ENCODE data around the gene CRTAC1. TPM values are rescaled to one million over a fixed set of nuclear protein-coding genes. Genes with fewer than 3 reads are reported as not detected.

CRTAC1 gene, protein sequence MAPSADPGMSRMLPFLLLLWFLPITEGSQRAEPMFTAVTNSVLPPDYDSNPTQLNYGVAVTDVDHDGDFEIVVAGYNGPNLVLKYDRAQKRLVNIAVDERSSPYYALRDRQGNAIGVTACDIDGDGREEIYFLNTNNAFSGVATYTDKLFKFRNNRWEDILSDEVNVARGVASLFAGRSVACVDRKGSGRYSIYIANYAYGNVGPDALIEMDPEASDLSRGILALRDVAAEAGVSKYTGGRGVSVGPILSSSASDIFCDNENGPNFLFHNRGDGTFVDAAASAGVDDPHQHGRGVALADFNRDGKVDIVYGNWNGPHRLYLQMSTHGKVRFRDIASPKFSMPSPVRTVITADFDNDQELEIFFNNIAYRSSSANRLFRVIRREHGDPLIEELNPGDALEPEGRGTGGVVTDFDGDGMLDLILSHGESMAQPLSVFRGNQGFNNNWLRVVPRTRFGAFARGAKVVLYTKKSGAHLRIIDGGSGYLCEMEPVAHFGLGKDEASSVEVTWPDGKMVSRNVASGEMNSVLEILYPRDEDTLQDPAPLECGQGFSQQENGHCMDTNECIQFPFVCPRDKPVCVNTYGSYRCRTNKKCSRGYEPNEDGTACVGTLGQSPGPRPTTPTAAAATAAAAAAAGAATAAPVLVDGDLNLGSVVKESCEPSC
- not detected for total RNA-seq
- 0 reads per million in 2 donors for total RNA-seq

DNA sequence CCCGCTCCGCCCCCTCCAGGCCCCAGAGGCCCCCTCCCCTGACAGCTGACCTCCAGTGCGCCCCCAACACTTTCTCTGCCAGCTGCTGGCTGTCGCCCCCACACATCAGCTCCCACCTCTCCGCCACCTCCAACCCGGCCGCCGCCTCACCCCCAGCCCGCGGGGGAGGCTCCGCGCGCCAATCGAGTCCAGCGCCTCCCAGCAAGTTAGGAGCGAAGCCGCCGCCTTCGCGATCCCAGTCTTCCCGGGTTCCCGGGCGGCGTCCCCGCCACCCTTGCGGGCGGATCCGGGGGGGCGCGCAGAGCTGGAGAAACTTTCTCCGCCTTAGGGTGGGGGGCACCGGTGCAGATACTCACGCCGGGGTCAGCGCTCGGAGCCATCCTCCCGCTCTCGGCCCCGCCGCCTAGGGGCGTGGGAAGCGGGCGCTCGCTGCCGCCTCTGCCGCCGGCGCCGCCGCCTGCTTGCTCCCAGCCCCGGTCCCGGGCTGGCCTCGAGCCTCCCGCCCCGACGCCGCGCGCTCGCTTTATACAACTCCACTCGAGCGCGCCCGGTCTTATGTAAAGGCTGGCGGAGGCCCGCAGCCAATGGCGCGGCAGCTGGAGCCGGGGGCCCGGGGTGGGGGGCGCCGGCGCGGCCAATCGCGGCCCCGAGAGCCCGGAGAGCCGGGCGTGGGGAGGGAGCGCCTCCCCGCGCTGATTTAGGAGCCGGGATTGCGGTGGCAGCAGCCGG lies at the start of gene CRTAC1:
Gene CRTAC1, minus strand, starts transcription at position 529 of the 729 bp plus-strand sequence. Its CDS starts 149 bp downstream, at position 380.
- Mint-ChIP-seq H3K4me1 (peaks cover 9% of the 10 kb centered on the region), H3K27me3 (peaks cover 82% of the 10 kb centered on the region), H3K4me3 (peak within 1 kb of the TSS; percentile 47), H3K36me3 (ENCODE audit: low read depth) (no peaks in the 10 kb centered on the region), H3K27ac (no peak within 1 kb of the TSS)
- no peak for ATAC-seq
- no peak for DNase-seq
- H3K9me3 ChIP-seq (ENCODE audit: control insufficient read depth, low read length, poor library complexity, severe bottlenecking) = peaks cover 3% of the 10 kb centered on the region

DNA sequence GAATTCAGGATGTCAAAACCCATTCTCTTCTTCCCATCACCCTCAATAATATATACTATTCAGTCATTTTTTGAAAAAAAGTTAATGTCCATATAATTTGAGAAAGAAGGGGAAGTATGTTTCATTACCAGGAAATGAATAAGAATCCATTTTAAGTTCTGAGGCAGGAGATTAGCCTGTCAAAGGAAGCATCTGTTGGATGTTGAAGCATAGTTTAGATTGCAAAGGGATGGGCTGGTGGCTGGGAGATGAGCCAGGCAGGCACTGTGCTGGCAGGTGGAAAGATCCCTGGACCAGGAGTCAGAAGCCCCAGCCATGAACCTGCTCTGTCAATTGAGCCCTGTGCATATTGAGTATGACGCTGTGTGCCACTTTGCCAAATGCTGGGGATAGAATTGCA lies 48.4 kb upstream of the CRTAC1 start:
- Mint-ChIP-seq H3K4me1 (no peaks in the 10 kb centered on the region), H3K27me3 (peaks cover 36% of the 10 kb centered on the region), H3K4me3 (no peak overlapping the region), H3K36me3 (ENCODE audit: low read depth) (no peaks in the 10 kb centered on the region), H3K27ac (no peak overlapping the region)
- DNase-seq = no peak
- no peaks in the 10 kb centered on the region for H3K9me3 ChIP-seq (ENCODE audit: control insufficient read depth, low read length, poor library complexity, severe bottlenecking)
- ATAC-seq = no peak

DNA sequence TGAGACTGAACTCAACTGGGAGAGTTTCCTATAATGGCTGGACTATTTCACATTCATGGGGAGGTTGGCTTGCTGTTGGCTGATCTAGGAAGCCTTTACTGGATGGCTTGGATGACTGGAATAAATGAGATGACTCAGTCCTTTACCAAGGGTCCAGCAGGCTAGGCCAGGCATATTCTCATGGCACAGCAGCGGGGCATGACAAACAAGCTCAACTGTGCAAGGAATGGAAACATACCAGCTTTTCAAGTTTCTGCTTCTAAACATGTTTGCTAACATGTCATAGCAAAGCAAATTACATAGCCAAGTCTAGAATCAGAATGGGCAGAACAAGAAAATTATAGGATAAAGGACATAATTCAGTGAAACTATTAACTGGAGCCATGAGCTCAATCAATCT lies 46.8 kb upstream of the CRTAC1 start:
- ATAC-seq (no peak), DNase-seq (no peak)
- Mint-ChIP-seq H3K4me1 (no peaks in the 10 kb centered on the region), H3K27ac (no peak overlapping the region), H3K4me3 (no peak overlapping the region), H3K36me3 (ENCODE audit: low read depth) (no peaks in the 10 kb centered on the region), H3K27me3 (peaks cover 27% of the 10 kb centered on the region)
- H3K9me3 ChIP-seq (ENCODE audit: control insufficient read depth, low read length, poor library complexity, severe bottlenecking) = no peaks in the 10 kb centered on the region

DNA sequence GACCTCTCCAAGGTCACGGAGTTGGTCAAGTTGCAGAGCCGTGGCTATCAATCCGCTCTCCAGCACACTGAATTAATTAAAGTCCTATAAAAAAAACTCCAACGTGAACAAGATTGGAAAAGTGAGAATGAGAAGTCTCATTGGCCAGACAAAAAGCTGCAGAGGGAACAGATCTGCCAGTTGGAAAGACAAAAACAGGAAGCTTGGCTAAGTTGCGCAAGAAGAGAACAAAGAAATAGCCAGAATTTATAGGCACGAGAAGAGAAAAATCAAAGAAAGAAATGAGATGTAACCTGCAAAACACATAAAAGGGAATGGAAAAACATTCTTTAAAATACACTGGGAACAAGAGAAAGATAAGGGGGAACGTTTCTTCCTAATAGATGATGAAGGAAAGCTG lies 45.7 kb upstream of the CRTAC1 start:
- Mint-ChIP-seq H3K27ac (no peak overlapping the region), H3K27me3 (peaks cover 21% of the 10 kb centered on the region), H3K4me1 (no peaks in the 10 kb centered on the region), H3K4me3 (no peak overlapping the region), H3K36me3 (ENCODE audit: low read depth) (no peaks in the 10 kb centered on the region)
- H3K9me3 ChIP-seq (ENCODE audit: control insufficient read depth, low read length, poor library complexity, severe bottlenecking) = no peaks in the 10 kb centered on the region
- ATAC-seq (no peak), DNase-seq (no peak)

DNA sequence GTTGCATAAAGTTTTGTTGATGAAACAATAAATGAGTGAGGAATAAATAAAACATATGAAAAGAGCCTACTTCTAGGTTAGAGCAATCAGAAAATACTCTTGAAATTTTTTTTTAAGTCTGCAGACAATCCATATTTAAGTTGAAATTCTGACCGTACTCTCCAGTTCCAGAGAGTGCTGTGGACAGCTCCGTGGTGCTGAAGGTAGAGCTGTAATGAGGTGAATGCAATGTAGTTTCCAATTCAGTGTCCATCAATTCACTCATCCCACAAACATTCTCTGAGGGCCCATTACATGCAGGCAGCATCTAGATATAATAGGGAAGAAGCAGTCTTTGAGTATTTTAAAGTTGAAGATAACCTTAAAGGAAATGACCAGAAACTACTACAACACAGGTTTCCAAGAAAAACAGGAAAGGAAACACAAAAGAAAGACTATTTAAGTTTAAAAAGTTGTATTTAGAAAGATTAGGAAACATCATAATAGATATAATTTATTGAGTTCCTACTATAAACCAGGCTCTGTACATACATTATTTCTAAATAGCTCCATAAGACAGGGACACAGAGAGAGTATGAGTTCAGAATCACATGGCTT lies 44.0 kb upstream of the CRTAC1 start:
- H3K9me3 ChIP-seq (ENCODE audit: control insufficient read depth, low read length, poor library complexity, severe bottlenecking) = no peaks in the 10 kb centered on the region
- Mint-ChIP-seq H3K4me1 (no peaks in the 10 kb centered on the region), H3K27me3 (peaks cover 12% of the 10 kb centered on the region), H3K36me3 (ENCODE audit: low read depth) (no peaks in the 10 kb centered on the region), H3K27ac (no peak overlapping the region), H3K4me3 (no peak overlapping the region)
- DNase-seq (no peak), ATAC-seq (no peak)

DNA sequence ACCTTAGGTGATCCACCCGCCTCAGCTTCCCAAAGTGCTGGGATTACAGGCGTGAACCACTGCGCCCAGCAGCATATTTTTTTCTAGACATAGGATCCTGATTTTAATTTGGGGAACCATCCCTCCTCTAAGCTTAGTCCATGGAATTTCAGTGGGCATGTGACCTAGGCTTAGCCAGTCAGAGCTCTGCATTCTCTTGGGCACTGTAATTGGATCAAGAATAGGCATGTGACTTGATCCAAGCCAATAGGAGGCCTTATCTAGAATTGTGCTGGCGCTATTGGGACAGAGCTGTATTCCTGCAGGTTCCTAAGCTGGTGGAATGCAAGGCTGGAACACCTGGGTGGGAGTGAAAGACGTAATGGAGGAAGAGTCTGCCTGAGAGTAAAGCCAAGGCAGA lies 36.7 kb upstream of the CRTAC1 start:
- Mint-ChIP-seq H3K4me1 (no peaks in the 10 kb centered on the region), H3K27ac (no peak overlapping the region), H3K27me3 (peaks cover 44% of the 10 kb centered on the region), H3K36me3 (ENCODE audit: low read depth) (no peaks in the 10 kb centered on the region), H3K4me3 (no peak overlapping the region)
- DNase-seq (no peak), ATAC-seq (no peak)
- H3K9me3 ChIP-seq (ENCODE audit: control insufficient read depth, low read length, poor library complexity, severe bottlenecking) = no peaks in the 10 kb centered on the region

DNA sequence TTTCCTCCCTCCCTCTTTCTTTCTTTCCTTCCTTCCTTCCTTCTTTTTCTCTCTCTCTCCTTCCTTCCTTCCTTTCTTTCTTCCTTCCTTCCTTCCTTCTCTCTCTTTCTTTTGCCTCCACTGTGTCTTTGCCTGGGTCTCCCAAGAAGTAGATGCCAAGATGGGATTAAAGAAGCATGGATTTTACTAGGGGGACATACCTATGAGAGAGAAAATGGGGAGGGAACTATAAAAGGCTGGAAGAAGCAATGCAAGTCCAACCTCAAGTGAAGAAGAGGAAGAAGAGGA lies 33.3 kb upstream of the CRTAC1 start:
- ATAC-seq = no peak
- no peak overlapping the region for H3K4me3 Mint-ChIP-seq
- DNase-seq = no peak
- peaks cover 72% of the 10 kb centered on the region for H3K27me3 Mint-ChIP-seq
- no peaks in the 10 kb centered on the region for H3K9me3 ChIP-seq (ENCODE audit: control insufficient read depth, low read length, poor library complexity, severe bottlenecking)
- H3K27ac Mint-ChIP-seq = no peak overlapping the region
- no peaks in the 10 kb centered on the region for H3K4me1 Mint-ChIP-seq
- H3K36me3 Mint-ChIP-seq (ENCODE audit: low read depth) = no peaks in the 10 kb centered on the region

DNA sequence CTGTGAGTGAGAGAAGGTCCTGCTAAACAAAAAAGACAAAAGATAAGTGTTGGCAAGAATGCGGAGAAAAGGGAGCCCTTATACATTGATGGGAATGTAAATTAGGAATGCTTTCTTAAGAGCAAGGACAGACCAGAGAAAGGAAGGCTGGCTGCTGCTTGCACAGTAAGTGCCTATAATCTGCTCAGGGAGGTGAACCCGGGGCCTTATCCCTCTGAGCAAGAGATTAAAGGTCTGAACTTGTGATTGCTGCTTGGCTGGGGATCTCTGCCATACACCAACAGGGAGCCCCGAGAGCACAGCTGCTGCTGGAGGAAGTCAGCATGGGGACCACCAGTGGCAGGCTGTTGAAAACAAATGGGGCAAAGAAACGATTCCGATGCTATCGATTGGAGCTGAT lies 32.0 kb upstream of the CRTAC1 start:
- H3K9me3 ChIP-seq (ENCODE audit: control insufficient read depth, low read length, poor library complexity, severe bottlenecking) = peaks cover 1% of the 10 kb centered on the region
- DNase-seq (no peak), ATAC-seq (no peak)
- Mint-ChIP-seq H3K36me3 (ENCODE audit: low read depth) (no peaks in the 10 kb centered on the region), H3K4me3 (no peak overlapping the region), H3K27me3 (peaks cover 63% of the 10 kb centered on the region), H3K27ac (no peak overlapping the region), H3K4me1 (no peaks in the 10 kb centered on the region)

DNA sequence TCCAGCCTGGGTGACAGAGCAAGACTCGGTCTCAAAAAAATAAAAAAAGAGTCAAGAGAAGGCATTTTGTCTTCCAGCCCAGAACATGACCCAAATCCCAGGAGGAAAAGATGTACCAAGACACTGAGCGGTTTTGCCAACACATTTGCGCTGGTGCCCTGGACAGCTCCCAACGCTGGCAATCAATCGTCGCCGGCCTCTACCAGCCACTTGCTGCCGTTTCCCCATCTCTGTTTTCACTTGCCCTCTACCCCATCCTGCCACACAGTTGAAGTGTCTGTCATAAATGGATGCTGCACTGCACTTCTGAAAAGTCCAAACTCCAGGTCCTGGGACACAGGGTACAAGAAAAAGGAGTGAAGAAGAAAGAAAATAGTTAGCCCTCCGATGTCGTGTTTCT lies 29.7 kb upstream of the CRTAC1 start:
- no peaks in the 10 kb centered on the region for H3K36me3 Mint-ChIP-seq (ENCODE audit: low read depth)

DNA sequence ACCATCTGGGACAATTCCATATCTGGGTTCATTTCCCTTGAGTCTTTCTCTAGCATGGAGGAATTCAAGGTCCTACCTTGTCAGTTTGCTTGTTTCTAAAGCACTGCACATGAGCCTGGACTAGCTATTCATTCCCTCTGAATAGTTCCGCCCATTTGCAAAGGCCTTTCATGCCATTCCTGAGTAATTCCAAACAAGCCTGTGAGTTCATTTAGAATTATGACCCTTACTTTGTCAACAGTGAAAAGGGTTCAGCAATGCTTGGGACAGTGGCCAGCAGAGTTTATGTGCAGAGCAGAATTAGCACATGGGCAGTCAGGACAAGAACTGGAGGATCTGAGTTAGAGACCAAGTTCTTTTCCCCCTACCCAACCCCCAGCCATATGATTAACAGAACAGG lies 27.9 kb upstream of the CRTAC1 start:
- ATAC-seq (no peak), DNase-seq (no peak)
- Mint-ChIP-seq H3K4me1 (no peaks in the 10 kb centered on the region), H3K27me3 (peaks cover 49% of the 10 kb centered on the region), H3K27ac (no peak overlapping the region), H3K4me3 (no peak overlapping the region), H3K36me3 (ENCODE audit: low read depth) (no peaks in the 10 kb centered on the region)
- peaks cover 3% of the 10 kb centered on the region for H3K9me3 ChIP-seq (ENCODE audit: control insufficient read depth, low read length, poor library complexity, severe bottlenecking)

More for the DNA sequence above, 29.7 kb upstream of the CRTAC1 start:
- DNase-seq (no peak), ATAC-seq (no peak)
- H3K4me1 Mint-ChIP-seq = no peaks in the 10 kb centered on the region
- H3K9me3 ChIP-seq (ENCODE audit: control insufficient read depth, low read length, poor library complexity, severe bottlenecking) = peaks cover 3% of the 10 kb centered on the region
- H3K4me3 Mint-ChIP-seq = no peak overlapping the region
- H3K27me3 Mint-ChIP-seq = peaks cover 45% of the 10 kb centered on the region
- no peak overlapping the region for H3K27ac Mint-ChIP-seq

DNA sequence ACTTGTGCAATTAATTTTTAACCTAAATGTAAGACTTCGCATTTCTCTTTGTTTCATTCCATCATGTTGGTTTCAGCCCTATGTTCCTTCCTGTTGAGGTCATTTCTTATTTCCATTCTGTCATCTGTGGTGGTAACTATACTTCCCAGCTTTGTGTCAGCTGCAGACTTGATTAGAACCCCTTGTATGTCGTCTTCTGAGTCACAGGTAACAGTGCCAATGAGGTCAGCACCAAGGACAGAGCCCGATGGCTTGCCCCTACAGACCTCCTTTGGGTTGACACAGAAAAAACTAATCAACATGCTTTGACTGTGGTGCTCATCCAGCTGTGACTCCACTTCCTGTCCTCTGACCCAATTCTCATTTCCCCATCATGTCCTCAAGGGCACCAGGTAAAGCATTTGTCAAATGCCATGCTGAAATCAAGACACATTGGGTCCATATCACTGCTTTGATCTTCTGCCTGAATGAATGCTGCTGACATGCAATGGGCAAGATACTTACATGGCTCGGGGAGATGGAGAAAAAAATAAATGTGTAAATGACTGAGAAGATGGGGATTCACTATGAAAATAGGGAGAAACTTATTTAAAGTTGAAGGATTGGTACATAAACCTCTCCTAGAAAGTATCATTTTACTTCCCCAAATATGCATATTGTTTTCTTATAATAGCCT lies 25.6 kb upstream of the CRTAC1 start:
- H3K27me3 Mint-ChIP-seq = peaks cover 41% of the 10 kb centered on the region
- H3K4me1 Mint-ChIP-seq = no peaks in the 10 kb centered on the region

DNA sequence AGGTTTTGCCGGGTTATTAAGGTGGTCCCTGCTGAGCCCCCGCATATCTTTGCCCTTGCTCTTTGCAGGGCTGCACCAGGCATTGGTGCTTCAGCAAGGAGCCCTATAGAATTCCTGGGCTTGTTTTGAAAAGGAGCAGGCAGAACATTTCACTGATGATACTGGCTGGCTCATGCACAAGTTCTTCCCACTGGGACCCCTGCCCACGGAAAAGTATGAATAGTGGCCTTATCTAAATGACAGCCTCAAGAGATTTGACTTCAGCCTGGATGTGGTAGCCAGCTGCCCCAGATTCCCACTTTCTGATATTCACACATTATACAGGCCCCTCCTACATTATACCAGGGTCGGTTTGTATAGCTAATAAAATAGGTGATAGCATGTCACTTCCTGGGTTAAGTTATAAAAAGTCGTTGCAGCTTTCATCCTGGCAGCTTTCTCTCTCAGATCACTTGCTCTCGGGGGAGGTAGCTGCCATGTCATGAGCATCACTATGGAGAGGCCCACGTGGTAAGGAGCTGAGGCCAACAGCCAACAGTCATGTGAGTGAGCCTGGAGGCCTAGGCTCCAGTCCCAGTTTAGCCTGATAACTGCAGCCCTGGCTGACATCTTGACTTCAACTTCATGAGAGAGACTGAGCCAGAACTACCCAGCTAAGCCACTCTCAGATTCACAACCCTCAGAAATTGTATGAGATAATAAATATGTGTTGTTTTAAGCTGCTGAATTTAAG lies 16.8 kb upstream of the CRTAC1 start:
- H3K4me3 Mint-ChIP-seq = no peak overlapping the region
- DNase-seq (no peak), ATAC-seq (no peak)
- H3K9me3 ChIP-seq (ENCODE audit: control insufficient read depth, low read length, poor library complexity, severe bottlenecking) = no peaks in the 10 kb centered on the region
- no peak overlapping the region for H3K27ac Mint-ChIP-seq
- peaks cover 2% of the 10 kb centered on the region for H3K36me3 Mint-ChIP-seq (ENCODE audit: low read depth)
- peaks cover 51% of the 10 kb centered on the region for H3K27me3 Mint-ChIP-seq
- H3K4me1 Mint-ChIP-seq = peaks cover 4% of the 10 kb centered on the region

More for the DNA sequence above, 25.6 kb upstream of the CRTAC1 start:
- H3K36me3 Mint-ChIP-seq (ENCODE audit: low read depth) = no peaks in the 10 kb centered on the region
- ATAC-seq = no peak
- H3K9me3 ChIP-seq (ENCODE audit: control insufficient read depth, low read length, poor library complexity, severe bottlenecking) = peaks cover 3% of the 10 kb centered on the region
- no peak for DNase-seq
- H3K4me3 Mint-ChIP-seq = no peak overlapping the region
- no peak overlapping the region for H3K27ac Mint-ChIP-seq

Measured in T-helper 17 cell (primary cell).